ENCODE results near the gene IL34.
"Not testable (repeated sequence)": the region's sequence is repeated elsewhere in the genome, so short reads cannot be mapped to it uniquely, and the experiment has no call there.

The IL34 gene

GRCh38 chr16:70664325-70665112 is 18.2 kb downstream of the IL34 start:
- DNase-seq (ENCODE audit: low read depth) = no peak
- no peak overlapping the region for H3K4me3 ChIP-seq (ENCODE audit: low read depth, low read length)
- TF ChIP-seq CTCF (conservative IDR thresholded peaks at IDR 0.05; ENCODE audit: low read depth, low read length) = no peak

GRCh38 chr16:70665113-70665694 is 18.8 kb downstream of the IL34 start:
- no peak overlapping the region for H3K4me3 ChIP-seq (ENCODE audit: low read depth, low read length)
- DNase-seq (ENCODE audit: low read depth) = no peak
- no peak for TF ChIP-seq CTCF (conservative IDR thresholded peaks at IDR 0.05; ENCODE audit: low read depth, low read length)

GRCh38 chr16:70665806-70666735 is 19.7 kb downstream of the IL34 start:
- H3K4me3 ChIP-seq (ENCODE audit: low read depth, low read length) = no peak overlapping the region
- DNase-seq (ENCODE audit: low read depth) = no peak
- TF ChIP-seq CTCF (conservative IDR thresholded peaks at IDR 0.05; ENCODE audit: low read depth, low read length) = no peak

GRCh38 chr16:70670175-70670574 is 23.8 kb downstream of the IL34 start:
- TF ChIP-seq CTCF (conservative IDR thresholded peaks at IDR 0.05; ENCODE audit: low read depth, low read length) = no peak

GRCh38 chr16:70670938-70671337 is 24.6 kb downstream of the IL34 start:
- DNase-seq (ENCODE audit: low read depth); H3K4me3 ChIP-seq (ENCODE audit: low read depth, low read length): not testable (repeated sequence)

More at GRCh38 chr16:70670175-70670574, 23.8 kb downstream of the IL34 start:
- H3K4me3 ChIP-seq (ENCODE audit: low read depth, low read length) = no peak overlapping the region
- no peak for DNase-seq (ENCODE audit: low read depth)

- no peak for TF ChIP-seq CTCF (conservative IDR thresholded peaks at IDR 0.05; ENCODE audit: low read depth, low read length)
- no peak overlapping the region for H3K4me3 ChIP-seq (ENCODE audit: low read depth, low read length)
- no peak for DNase-seq (ENCODE audit: low read depth)
These were observed 28.1 kb downstream of the IL34 start for GRCh38 chr16:70674221-70675014.
